ENCODE data around the gene BNIPL.

DNA sequence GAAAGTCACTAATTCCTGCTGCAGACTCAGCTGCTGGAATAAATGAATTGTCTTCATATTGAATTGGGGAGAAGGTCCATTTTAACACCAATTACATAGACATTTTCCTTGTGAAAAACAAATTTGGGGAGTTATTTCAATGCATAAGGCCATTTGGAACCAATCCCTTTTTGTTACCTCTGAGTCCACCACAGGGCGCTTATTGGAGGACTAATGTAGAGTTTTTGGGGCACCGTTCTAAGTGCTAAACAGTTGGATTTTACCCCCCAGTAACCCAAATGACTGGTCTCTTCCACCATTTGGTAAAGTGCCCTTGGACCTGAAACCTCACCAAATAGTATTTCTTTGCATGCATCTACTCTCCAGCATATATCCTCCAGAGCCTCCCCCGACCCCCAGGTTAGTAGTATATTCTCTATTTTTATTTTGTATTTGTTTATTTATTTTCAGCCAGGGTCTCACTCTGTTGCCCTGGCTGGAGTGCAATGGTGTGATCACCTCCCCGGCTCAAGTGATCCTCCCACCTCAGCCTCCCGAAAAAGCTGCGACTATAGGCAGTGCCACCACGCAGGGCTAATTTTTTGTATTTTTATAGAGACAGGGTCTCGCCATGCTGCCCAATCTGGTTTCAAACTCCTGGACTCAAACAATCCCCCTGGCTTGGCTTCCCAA lies 26.6 kb upstream of the BNIPL start:
- TF ChIP-seq, protein P1, sequence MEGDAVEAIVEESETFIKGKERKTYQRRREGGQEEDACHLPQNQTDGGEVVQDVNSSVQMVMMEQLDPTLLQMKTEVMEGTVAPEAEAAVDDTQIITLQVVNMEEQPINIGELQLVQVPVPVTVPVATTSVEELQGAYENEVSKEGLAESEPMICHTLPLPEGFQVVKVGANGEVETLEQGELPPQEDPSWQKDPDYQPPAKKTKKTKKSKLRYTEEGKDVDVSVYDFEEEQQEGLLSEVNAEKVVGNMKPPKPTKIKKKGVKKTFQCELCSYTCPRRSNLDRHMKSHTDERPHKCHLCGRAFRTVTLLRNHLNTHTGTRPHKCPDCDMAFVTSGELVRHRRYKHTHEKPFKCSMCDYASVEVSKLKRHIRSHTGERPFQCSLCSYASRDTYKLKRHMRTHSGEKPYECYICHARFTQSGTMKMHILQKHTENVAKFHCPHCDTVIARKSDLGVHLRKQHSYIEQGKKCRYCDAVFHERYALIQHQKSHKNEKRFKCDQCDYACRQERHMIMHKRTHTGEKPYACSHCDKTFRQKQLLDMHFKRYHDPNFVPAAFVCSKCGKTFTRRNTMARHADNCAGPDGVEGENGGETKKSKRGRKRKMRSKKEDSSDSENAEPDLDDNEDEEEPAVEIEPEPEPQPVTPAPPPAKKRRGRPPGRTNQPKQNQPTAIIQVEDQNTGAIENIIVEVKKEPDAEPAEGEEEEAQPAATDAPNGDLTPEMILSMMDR (IDR thresholded peaks at IDR 0.05; ENCODE audit: insufficient read depth, low read length) = no peak
- TF ChIP-seq POLR2AphosphoS5 (IDR thresholded peaks at IDR 0.05; ENCODE audit: low read depth) (no peak), SPI1 (IDR thresholded peaks at IDR 0.05; ENCODE audit: borderline replicate concordance, low read depth) (no peak), GABPA (IDR thresholded peaks at IDR 0.05; ENCODE audit: low read depth) (no peak)
- TF ChIP-seq, protein P2, sequence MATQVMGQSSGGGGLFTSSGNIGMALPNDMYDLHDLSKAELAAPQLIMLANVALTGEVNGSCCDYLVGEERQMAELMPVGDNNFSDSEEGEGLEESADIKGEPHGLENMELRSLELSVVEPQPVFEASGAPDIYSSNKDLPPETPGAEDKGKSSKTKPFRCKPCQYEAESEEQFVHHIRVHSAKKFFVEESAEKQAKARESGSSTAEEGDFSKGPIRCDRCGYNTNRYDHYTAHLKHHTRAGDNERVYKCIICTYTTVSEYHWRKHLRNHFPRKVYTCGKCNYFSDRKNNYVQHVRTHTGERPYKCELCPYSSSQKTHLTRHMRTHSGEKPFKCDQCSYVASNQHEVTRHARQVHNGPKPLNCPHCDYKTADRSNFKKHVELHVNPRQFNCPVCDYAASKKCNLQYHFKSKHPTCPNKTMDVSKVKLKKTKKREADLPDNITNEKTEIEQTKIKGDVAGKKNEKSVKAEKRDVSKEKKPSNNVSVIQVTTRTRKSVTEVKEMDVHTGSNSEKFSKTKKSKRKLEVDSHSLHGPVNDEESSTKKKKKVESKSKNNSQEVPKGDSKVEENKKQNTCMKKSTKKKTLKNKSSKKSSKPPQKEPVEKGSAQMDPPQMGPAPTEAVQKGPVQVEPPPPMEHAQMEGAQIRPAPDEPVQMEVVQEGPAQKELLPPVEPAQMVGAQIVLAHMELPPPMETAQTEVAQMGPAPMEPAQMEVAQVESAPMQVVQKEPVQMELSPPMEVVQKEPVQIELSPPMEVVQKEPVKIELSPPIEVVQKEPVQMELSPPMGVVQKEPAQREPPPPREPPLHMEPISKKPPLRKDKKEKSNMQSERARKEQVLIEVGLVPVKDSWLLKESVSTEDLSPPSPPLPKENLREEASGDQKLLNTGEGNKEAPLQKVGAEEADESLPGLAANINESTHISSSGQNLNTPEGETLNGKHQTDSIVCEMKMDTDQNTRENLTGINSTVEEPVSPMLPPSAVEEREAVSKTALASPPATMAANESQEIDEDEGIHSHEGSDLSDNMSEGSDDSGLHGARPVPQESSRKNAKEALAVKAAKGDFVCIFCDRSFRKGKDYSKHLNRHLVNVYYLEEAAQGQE (IDR thresholded peaks at IDR 0.05; ENCODE audit: insufficient replicate concordance, low read depth) = no peak

All from HL-60 (cell line).